ENCODE results near the gene DPEP1.

GRCh38 chr16:89670496-89671431 lies 57.3 kb downstream of the DPEP1 start:
- TF ChIP-seq CTCF (IDR thresholded peaks at IDR 0.05) (no peak), EZH2 (IDR thresholded peaks at IDR 0.05) (no peak), EZH2phosphoT487 (IDR thresholded peaks at IDR 0.05) (no peak)
